Trophoblast cell (in vitro differentiated cells and primary cell): Measurements from ENCODE around the gene IL1RAPL2.
"Not testable (repeated sequence)": the region's sequence is repeated elsewhere in the genome, so short reads cannot be mapped to it uniquely, and the experiment has no call there.

Source experiments
- DNase-seq, 2 donors: peaks; one replicate each; pipeline ENCODE4 v3.0.0-alpha.2; 2016
- H2AFZ ChIP-seq: 2 replicates; pipeline ENCODE4 v1.6.1; 2013; ENCODE audit warnings: low read length, moderate library complexity, mild to moderate bottlenecking; ENCODE audit not compliant: insufficient read depth, poor library complexity
- H2AK5ac ChIP-seq: 2 replicates; pipeline ENCODE4 v1.6.1; 2013; ENCODE audit warnings: mild to moderate bottlenecking, low read length
- H2BK120ac ChIP-seq: 2 replicates; pipeline ENCODE4 v1.6.1; 2013; ENCODE audit warnings: low read length, mild to moderate bottlenecking, moderate library complexity; ENCODE audit not compliant: insufficient read depth, poor library complexity
- H2BK12ac ChIP-seq: 2 replicates; pipeline ENCODE4 v1.6.1; 2013; ENCODE audit warnings: mild to moderate bottlenecking, low read length, moderate library complexity
- H2BK5ac ChIP-seq: 2 replicates; pipeline ENCODE4 v1.6.1; 2013; ENCODE audit warnings: low read length, low read depth, moderate library complexity, mild to moderate bottlenecking; ENCODE audit not compliant: poor library complexity
- H3K14ac ChIP-seq: 2 replicates; pipeline ENCODE4 v1.6.1; 2013; ENCODE audit warnings: mild to moderate bottlenecking, low read length
- H3K18ac ChIP-seq: 2 replicates; pipeline ENCODE4 v1.6.1; 2013; ENCODE audit warnings: mild to moderate bottlenecking, low read length
- H3K23ac ChIP-seq: 2 replicates; pipeline ENCODE4 v1.6.1; 2013; ENCODE audit warnings: low read length
- H3K27ac ChIP-seq: 2 replicates; pipeline ENCODE4 v1.5.1; 2013; ENCODE audit warnings: low read depth, mild to moderate bottlenecking, inconsistent platforms, low read length, moderate library complexity
- H3K27me3 ChIP-seq: 2 replicates; pipeline ENCODE4 v1.6.1; 2013; ENCODE audit warnings: inconsistent platforms, mild to moderate bottlenecking, low read length, moderate library complexity; ENCODE audit not compliant: insufficient read depth
- H3K36me3 ChIP-seq, 2 experiments: 1 replicate in 1 of 2; 2 replicates in 1 of 2; pipeline ENCODE4 v1.6.1; 2013; ENCODE audit warnings: low read length in 2 of 2, mild to moderate bottlenecking in 2 of 2, moderate library complexity in 1 of 2; ENCODE audit not compliant: insufficient read depth in 2 of 2, control insufficient read depth in 1 of 2
- H3K4ac ChIP-seq: 2 replicates; pipeline ENCODE4 v1.6.1; 2013; ENCODE audit warnings: low read depth, mild to moderate bottlenecking, low read length, moderate library complexity
- H3K4me1 ChIP-seq, 2 experiments: 1 replicate in 1 of 2; 2 replicates in 1 of 2; pipeline ENCODE4 v1.6.1; 2013; ENCODE audit warnings: low read length in 2 of 2, mild to moderate bottlenecking in 2 of 2, moderate library complexity in 1 of 2; ENCODE audit not compliant: insufficient read depth in 2 of 2, control insufficient read depth in 1 of 2
- H3K4me2 ChIP-seq: 2 replicates; pipeline ENCODE4 v1.6.1; 2013; ENCODE audit warnings: inconsistent platforms, mild to moderate bottlenecking, low read length, moderate library complexity
- H3K4me3 ChIP-seq: 2 replicates; pipeline ENCODE4 v1.5.1; 2013; ENCODE audit warnings: mild to moderate bottlenecking, low read depth, low read length, inconsistent platforms
- H3K79me1 ChIP-seq: one replicate; pipeline ENCODE4 v1.6.1; 2013; ENCODE audit warnings: low read length
- H3K79me2 ChIP-seq: 2 replicates; pipeline ENCODE4 v1.6.1; 2013; ENCODE audit warnings: low read length, mild to moderate bottlenecking; ENCODE audit not compliant: control insufficient read depth, insufficient read depth, poor library complexity
- H3K9ac ChIP-seq: 2 replicates; pipeline ENCODE4 v1.6.1; 2013; ENCODE audit warnings: mild to moderate bottlenecking, low read length
- H3K9me3 ChIP-seq: 2 replicates; pipeline ENCODE4 v1.6.1; 2013; ENCODE audit warnings: low read depth, mild to moderate bottlenecking, control low read depth, inconsistent platforms, low read length; ENCODE audit not compliant: insufficient read depth
- H4K12ac ChIP-seq: 2 replicates; pipeline ENCODE4 v1.6.1; 2013; ENCODE audit warnings: low read depth, mild to moderate bottlenecking, low read length, moderate library complexity
- H4K8ac ChIP-seq: 2 replicates; pipeline ENCODE4 v1.6.1; 2013; ENCODE audit warnings: low read depth, mild to moderate bottlenecking, low read length, moderate library complexity
- H4K91ac ChIP-seq: one replicate; pipeline ENCODE4 v1.6.1; 2013; ENCODE audit warnings: low read depth, mild to moderate bottlenecking, low read length, moderate library complexity
- WGBS: extraction: QIAGEN DNeasy Blood & Tissue Kit; methylation state at CpG from one replicate; pipeline ENCODE4 v1.1.7; 2013; ENCODE audit warnings: missing lambda C conversion rate; ENCODE audit not compliant: insufficient read length, insufficient coverage; ENCODE audit errors: extremely low coverage; 5-methylcytosine and 5-hydroxymethylcytosine counted together

Gene IL1RAPL2

GRCh38 chrX:104670051-104670450 is 104.1 kb downstream of the IL1RAPL2 start:
- no peak overlapping the region for H2BK120ac ChIP-seq

GRCh38 chrX:104677517-104677916 is 111.5 kb downstream of the IL1RAPL2 start:
- not testable (repeated sequence) for H3K9ac ChIP-seq, H3K27ac ChIP-seq, H3K4me3 ChIP-seq, H2BK5ac ChIP-seq, H2BK120ac ChIP-seq, H4K91ac ChIP-seq, H3K4me2 ChIP-seq, H3K14ac ChIP-seq, DNase-seq, H4K12ac ChIP-seq, H3K4me1 ChIP-seq, H4K8ac ChIP-seq, H3K79me1 ChIP-seq, H3K9me3 ChIP-seq, H3K79me2 ChIP-seq, H3K36me3 ChIP-seq, H3K4ac ChIP-seq, H2BK12ac ChIP-seq, H3K27me3 ChIP-seq, H2AK5ac ChIP-seq, H2AFZ ChIP-seq, H3K23ac ChIP-seq, H3K18ac ChIP-seq
- no CpG with 5 or more reads among the region's 18 CpGs for whole genome bisulfite sequencing

More at GRCh38 chrX:104670051-104670450, 104.1 kb downstream of the IL1RAPL2 start:
- H4K12ac ChIP-seq, result no peak overlapping the region
- H3K27ac ChIP-seq, result no peak overlapping the region
- H3K9ac ChIP-seq, result no peak overlapping the region
- H2BK5ac ChIP-seq, result no peak overlapping the region
- H3K9me3 ChIP-seq, result no peaks in the 10 kb centered on the region
- H3K4ac ChIP-seq, result no peak overlapping the region
- H3K36me3 ChIP-seq, result no peaks in the 10 kb centered on the region
- H2AK5ac ChIP-seq, result no peak overlapping the region
- no peaks in the 10 kb centered on the region for H3K27me3 ChIP-seq
- H3K18ac ChIP-seq, result no peak overlapping the region
- no CpG with 5 or more reads among the region's 4 CpGs for WGBS
- no peak overlapping the region for H3K4me3 ChIP-seq
- H3K4me1 ChIP-seq, result no peaks in the 10 kb centered on the region
- no peaks in the 10 kb centered on the region for H3K79me1 ChIP-seq
- H2AFZ ChIP-seq, result no peak overlapping the region
- no peaks in the 10 kb centered on the region for H3K79me2 ChIP-seq
- no peak overlapping the region for H4K8ac ChIP-seq
- H4K91ac ChIP-seq, result no peak overlapping the region
- H2BK12ac ChIP-seq, result no peak overlapping the region
- no peak overlapping the region for H3K23ac ChIP-seq
- no peak overlapping the region for H3K4me2 ChIP-seq
- no peak overlapping the region for H3K14ac ChIP-seq
- no peak for DNase-seq

GRCh38 chrX:104679175-104679574 is 113.2 kb downstream of the IL1RAPL2 start:
- Histone ChIP-seq H3K4me1 (no peaks in the 10 kb centered on the region), H3K4me3 (no peak overlapping the region), H4K91ac (no peak overlapping the region), H2AFZ (no peak overlapping the region), H3K27me3 (no peaks in the 10 kb centered on the region), H3K79me2 (no peaks in the 10 kb centered on the region), H4K8ac (no peak overlapping the region), H2AK5ac (no peak overlapping the region), H3K4me2 (no peak overlapping the region), H2BK12ac (no peak overlapping the region), H2BK5ac (no peak overlapping the region), H3K9ac (no peak overlapping the region), H3K18ac (no peak overlapping the region), H3K36me3 (no peaks in the 10 kb centered on the region), H3K9me3 (no peaks in the 10 kb centered on the region), H3K27ac (no peak overlapping the region), H4K12ac (no peak overlapping the region), H3K79me1 (no peaks in the 10 kb centered on the region), H3K14ac (no peak overlapping the region), H2BK120ac (no peak overlapping the region), H3K4ac (no peak overlapping the region), H3K23ac (no peak overlapping the region)
- no peak for DNase-seq
- no CpG with 5 or more reads among the region's 2 CpGs for WGBS

DNA sequence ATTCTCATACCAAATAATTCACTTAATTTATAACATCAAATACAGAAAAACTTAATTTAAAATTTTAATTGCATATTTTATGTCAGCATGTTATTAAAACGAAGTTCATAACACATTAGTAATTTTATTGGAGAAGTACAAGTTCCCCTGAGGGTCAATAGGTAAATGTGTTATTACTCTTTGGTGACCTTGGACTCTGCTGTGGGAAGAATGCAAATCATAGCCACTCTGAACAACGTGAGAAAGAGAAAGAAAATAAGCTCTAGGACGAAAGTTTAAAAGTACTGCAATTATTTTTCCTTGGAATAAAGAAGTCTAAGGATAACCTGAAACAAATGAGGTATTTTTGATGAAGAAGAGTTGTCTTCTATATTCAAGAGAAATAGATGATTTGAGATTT is 115.2 kb downstream of the IL1RAPL2 start:
- Histone ChIP-seq H4K12ac (no peak overlapping the region), H2BK12ac (no peak overlapping the region), H3K9me3 (no peaks in the 10 kb centered on the region), H3K4me3 (no peak overlapping the region), H3K79me1 (no peaks in the 10 kb centered on the region), H3K27me3 (no peaks in the 10 kb centered on the region), H3K14ac (no peak overlapping the region), H4K8ac (no peak overlapping the region), H2AK5ac (no peak overlapping the region), H3K9ac (no peak overlapping the region), H3K23ac (no peak overlapping the region), H3K36me3 (no peaks in the 10 kb centered on the region), H3K4me2 (no peak overlapping the region), H3K4me1 (no peaks in the 10 kb centered on the region), H3K27ac (no peak overlapping the region), H3K79me2 (no peaks in the 10 kb centered on the region), H3K4ac (no peak overlapping the region), H2BK120ac (no peak overlapping the region), H2BK5ac (no peak overlapping the region), H2AFZ (no peak overlapping the region), H3K18ac (no peak overlapping the region), H4K91ac (no peak overlapping the region)
- no CpG with 5 or more reads among the region's 3 CpGs for WGBS
- DNase-seq, result no peak
